GM21526 (cell line): ENCODE results near the gene RECK.
"Not testable (repeated sequence)": the region's sequence is repeated elsewhere in the genome, so short reads cannot be mapped to it uniquely, and the experiment has no call there.

Experiments used
- ATAC-seq: cut with Tn5 transposase; IDR thresholded peaks from one replicate; pipeline ENCODE4 v1.9.1; 2021; ENCODE audit warnings: moderate library complexity; ENCODE audit not compliant: unreplicated experiment, low FRiP score

The RECK gene

DNA sequence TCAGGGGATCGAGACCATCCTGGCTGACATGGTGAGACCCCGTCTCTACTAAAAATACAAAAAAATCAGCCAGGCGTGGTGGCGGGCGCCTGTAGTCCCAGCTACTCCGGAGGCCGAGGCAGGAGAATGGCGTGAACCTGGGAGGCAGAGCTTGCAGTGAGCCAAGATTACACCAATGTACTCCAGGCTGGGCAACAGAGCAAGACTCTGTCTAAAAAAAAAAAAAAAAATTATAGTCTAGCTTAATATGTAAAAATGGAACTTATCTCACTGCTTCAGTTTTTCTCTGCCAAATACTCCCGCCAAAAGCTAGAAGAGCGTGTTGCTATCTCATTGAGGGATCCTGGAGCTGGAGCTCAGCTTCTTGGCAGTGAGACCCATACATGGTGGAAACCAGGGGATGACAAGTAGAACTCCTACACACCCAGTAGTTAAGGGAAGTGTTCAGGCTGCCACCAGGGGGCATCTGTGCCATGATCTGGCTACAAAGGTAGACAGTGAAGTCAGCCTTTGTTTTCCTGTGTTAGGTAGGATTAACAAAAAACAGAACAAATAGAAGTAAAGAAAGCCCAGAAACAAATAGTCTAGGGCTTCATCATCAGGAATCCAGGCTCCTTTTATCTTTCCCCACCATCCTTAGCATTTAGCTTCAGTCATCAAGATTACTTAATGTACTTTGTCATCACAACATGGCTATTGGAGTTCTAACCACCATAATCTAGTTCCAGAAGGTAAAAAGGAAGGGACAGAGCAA lies 66.2 kb downstream of the RECK start:
- ATAC-seq: no peak

GRCh38 chr9:36109071-36109470 lies 72.4 kb downstream of the RECK start:
- ATAC-seq: no peak

GRCh38 chr9:36110434-36110833 lies 73.7 kb downstream of the RECK start:
- ATAC-seq: no peak

DNA sequence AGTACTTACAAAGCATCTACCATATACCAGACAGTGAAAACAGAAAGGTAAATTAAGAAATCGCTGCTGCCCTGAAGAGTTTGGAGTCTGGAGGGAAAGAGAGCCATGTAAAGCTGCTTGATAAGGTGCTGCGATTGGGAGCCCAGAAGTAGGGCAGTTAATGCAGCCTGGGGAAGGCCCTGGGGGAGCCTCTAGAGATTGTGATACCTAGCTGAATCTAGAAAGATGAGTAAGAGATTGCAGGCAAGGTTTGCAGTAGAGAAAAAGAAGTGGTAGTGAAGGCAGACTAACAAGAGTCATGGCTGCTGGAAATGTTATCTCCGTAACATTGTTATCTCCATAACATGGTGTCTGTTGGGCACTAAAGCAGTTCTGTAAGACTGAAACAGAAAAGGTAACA lies 75.8 kb downstream of the RECK start:
- ATAC-seq: no peak

DNA sequence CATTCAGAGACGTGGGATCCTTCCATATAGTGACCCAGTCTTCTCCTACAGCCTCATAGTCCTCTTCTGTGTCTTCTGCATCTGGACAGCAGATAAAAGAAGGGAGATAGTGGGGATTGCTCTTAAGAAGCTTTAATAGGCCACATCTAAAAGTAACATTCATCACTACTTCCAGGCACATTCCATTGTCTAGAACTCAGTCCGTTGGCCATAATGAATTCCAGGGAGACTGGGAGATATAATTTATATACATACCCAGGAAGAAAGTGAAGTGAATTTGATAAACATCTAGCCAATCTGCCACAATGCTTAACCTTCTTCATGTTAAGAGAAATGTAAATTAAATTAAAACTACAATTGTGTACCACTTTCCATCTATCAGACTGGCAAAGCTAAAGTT lies 77.3 kb downstream of the RECK start:
- no peak for ATAC-seq

DNA sequence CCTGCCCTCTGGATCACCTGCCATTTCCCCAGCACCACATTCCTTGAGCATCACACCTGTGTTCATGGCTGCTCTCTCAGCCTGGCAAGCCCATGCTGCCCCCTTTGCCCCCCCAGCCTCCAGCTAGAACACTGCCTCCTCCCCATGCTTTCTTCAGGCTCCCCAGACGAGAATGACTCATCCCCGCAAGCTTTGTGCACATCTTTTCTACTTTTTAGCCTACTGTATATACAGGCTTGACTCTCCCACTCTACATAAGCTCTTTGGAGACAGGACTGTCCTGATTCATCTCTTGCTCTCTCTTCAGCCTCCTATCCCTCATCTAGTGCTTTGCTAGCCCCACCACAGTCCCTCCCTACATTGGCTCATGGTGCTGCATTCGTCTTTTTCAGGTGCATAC lies 79.9 kb downstream of the RECK start:
- no peak for ATAC-seq

- ATAC-seq: no peak
Observed at GRCh38 chr9:36118201-36118600, 81.5 kb downstream of the RECK start.

- ATAC-seq: no peak
Observed at GRCh38 chr9:36118706-36119105, 82.0 kb downstream of the RECK start.

DNA sequence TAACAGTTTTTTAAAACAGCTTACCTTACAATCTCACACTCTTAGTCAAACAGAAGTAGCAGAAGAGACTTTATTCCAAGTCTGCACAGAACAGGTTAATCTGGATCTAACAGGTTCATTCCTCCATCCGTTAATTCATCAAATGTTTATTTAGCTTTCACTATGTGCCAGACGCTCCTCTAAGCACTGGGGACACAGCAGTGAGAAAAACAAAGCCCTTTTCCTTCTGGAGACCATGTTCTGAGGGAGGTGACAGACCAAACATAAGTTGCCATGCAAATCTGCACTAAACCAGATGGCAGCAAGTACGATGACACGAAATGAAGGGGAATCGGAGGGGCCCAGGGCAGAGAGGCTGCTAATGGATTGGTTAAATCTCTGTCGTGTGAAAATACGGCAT lies 82.8 kb downstream of the RECK start:
- ATAC-seq: no peak

DNA sequence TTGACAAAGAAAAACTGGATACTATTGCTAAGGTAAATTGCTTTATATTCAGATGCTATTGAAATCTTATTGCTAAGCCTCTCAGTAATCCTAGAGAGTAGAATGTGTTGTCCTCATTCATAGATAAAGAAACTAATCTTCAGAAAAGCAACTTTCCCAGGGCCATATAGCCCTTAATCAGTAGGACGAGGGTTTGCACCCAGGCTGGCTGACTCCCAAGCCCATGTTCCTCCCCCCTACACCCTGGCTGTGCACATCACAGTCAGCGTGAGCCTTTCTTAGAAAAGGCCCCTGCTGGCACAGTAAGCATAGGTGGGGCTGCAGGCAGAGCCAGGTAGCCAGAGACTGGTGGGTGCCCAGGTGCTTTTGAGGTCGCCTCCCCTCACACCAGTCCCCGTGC lies 84.0 kb downstream of the RECK start:
- ATAC-seq: no peak

DNA sequence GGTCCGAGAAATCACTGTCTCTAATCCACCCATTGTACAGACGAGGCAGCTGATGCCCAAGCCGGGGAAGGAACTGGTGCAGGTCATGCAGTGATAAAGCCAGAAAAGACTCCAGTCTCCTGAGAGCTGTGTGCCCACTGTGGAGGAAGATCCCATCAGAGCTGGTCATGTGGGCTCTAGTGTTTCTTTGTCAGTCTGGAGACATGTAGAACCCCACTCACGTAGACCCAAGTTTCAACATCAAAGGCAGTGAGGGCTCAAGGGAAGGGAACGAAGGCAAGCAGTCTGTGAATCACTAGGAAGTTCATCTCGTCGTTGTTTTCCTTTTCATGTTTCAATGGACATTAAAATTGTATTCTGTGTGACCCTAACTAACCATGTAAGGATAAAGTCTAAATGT lies 85.3 kb downstream of the RECK start:
- ATAC-seq: no peak

GRCh38 chr9:36123515-36123914 lies 86.8 kb downstream of the RECK start:
- no peak for ATAC-seq

DNA sequence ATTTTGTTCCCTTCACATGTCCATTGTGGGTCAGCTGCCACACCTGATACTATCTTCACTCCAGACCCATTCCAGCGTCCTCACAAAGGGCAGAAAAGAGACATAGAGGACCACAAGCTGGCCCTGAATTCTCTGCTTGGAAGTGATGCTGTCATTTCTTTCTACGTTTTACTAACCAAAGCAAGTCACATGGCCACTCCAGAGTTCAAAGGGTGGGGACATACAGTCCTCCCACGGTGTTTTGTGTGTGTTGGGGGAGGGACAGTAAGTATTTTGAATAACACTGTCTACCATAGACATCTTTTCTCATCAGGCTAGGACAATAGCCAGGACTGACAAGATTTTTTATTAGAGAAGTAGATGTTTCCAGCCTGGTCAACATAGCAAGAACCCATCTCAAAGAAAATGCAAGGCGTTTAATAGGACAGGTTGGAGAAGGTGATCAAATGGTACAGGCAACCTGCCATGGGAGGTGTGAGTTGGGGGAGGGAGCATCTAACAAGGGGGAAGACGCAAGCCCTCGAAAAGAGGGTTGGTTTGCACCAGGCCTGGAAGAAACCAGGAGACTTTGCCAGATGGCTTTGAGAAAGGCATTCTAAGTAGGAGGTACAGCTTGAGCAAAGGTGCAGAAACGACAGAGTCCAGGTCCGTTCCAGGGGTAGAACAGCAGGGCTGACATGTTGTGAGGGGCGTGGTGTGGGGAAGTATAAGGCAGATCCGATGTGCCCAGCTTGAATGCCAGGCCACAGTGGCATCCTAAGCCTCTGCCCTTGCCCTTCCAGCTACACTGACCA lies 88.5 kb downstream of the RECK start:
- no peak for ATAC-seq

DNA sequence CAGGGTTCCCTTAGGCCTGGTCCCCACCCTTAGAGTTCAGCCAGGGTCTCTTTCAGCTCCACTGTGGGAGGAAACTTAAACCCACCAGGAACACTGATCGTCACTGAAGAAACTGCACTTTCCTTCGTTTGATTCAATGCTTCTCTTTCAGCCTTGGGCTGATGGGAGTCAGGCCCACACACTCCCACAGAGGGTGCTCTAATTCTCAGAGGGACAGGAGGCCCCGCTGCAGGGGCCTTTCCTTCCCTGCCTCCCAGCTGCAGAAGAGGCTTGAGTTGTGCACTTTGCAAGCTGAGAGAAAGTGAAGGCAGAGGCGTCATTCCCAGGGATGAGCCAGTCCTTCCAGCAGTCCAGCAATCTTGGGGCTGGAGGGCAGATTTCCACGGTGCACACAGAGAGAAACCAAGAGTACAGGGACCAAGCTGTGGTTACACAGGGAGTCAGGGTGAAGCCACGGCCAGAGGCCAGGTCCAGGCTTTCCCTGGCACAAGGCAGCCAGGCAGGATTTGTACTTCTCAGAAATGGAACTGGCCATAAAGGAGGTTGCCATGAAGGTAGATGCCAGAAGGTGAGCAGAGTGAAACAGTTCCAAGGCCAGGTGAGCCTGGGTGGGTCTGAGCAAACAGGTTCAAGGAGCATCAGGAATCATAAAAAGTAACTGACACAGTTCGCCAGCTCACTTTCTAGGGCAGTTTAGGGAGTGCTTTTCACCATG lies 89.5 kb downstream of the RECK start:
- no peak for ATAC-seq

- ATAC-seq: no peak
Observed at GRCh38 chr9:36127652-36128244, 91.0 kb downstream of the RECK start.

- ATAC-seq: no peak
Observed at GRCh38 chr9:36128349-36128748, 91.6 kb downstream of the RECK start.

GRCh38 chr9:36129139-36129538 lies 92.4 kb downstream of the RECK start:
- ATAC-seq: no peak

GRCh38 chr9:36131666-36132065 lies 95.0 kb downstream of the RECK start:
- not testable (repeated sequence) for ATAC-seq

- no peak for ATAC-seq
Observed at GRCh38 chr9:36132086-36132485, 95.4 kb downstream of the RECK start.

DNA sequence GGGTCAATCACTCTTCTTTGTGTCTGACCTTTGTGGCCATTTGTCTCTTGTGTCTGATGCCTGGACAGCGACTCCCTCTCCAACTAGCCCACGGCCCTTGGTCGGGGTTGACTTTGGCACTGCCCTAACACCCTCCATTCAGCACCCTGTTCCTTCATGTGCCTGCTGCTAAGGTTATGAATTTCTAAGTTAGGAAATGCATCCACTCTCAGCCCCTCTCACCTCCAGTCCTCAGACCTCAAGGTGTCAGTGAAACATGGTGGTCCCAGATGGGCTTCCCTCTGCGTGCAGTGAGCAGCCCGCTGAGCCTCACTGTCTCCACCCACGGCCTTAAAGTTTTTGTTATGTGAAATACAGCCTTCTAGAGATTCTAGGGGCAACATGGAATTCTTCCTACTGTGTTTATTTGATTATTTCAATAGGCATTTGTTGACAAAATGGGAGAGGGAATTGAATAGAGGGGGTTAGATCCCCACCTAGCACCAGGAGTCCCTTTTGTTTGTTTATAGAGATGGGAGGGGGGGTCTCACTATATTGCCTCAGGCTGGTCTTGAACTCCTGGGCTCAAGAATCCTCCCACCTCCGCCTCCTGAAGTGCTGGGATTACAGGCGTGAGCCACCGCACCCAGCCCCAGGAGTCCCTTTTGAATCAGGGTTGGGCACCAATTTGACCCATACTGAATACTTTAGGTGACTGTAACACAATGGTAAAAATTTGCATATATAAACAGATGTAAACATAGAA lies 98.2 kb downstream of the RECK start:
- ATAC-seq: no peak
